AG04450 (cell line): ENCODE results near the gene KRTAP10-6. TPM values are rescaled to one million over a fixed set of nuclear protein-coding genes. Genes with fewer than 3 reads are reported as not detected.
"Not testable (repeated sequence)": the region's sequence is repeated elsewhere in the genome, so short reads cannot be mapped to it uniquely, and the experiment has no call there.

Experiments used
- CTCF ChIA-PET: fragments of 300-600, 350-600 bp; formaldehyde crosslinking; extraction: SDS; loops from one replicate; lab custom pipeline; 2022; ENCODE audit warnings: antibody characterized with exemption, inconsistent platforms; lab: Charles Lee
- POLR2A ChIA-PET: fragments of 350-600 bp; formaldehyde crosslinking; extraction: SDS; loops from one replicate; lab custom pipeline; 2021; ENCODE audit warnings: antibody characterized with exemption, inconsistent platforms; lab: Yijun Ruan, JAX
- DNase-seq: peaks from one replicate; pipeline ENCODE4 v3.0.0-alpha.2; 2011; ENCODE audit warnings: low read depth, low spot score
- H3K27ac ChIP-seq: one replicate; pipeline ENCODE4 v1.5.1; 2012; ENCODE audit warnings: low read depth, low read length, control low read depth
- H3K27me3 ChIP-seq: one replicate; pipeline ENCODE4 v1.6.0; 2012; ENCODE audit warnings: low read length; ENCODE audit not compliant: control insufficient read depth, insufficient read depth
- H3K4me3 ChIP-seq: 2 replicates; pipeline ENCODE4 v1.5.1; 2011; ENCODE audit warnings: mild to moderate bottlenecking, low read depth, low read length, control low read depth
- H3K9me3 ChIP-seq: 2 replicates; pipeline ENCODE4 v1.5.1; 2012; ENCODE audit warnings: low read length; ENCODE audit not compliant: control insufficient read depth, insufficient read depth
- polyA minus RNA-seq: library from RNA; depleted of rRNA, polyadenylated mRNA; stranded (reverse); fragments of >200 nt; gene quantifications from 2 replicates; pipeline ENCODE4 v1.2.3, GENCODE V29; 2011; rRNA and poly(A)+ RNA removed
- polyA plus RNA-seq: library from polyadenylated mRNA; depleted of rRNA; stranded (reverse); fragments of >200 nt; gene quantifications from 2 replicates; pipeline ENCODE4 v1.2.3, GENCODE V29; 2011; rRNA removed
- TF ChIP-seq, protein P1 (sequence below): IDR thresholded peaks from 2 replicates; pipeline ENCODE4 v1.5.1; 2011; ENCODE audit warnings: low read depth, low read length, control low read depth, inconsistent platforms

KRTAP10-6 gene, protein sequence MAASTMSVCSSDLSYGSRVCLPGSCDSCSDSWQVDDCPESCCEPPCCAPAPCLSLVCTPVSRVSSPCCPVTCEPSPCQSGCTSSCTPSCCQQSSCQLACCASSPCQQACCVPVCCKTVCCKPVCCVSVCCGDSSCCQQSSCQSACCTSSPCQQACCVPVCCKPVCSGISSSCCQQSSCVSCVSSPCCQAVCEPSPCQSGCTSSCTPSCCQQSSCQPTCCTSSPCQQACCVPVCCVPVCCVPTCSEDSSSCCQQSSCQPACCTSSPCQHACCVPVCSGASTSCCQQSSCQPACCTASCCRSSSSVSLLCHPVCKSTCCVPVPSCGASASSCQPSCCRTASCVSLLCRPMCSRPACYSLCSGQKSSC
- not detected in 2 replicates for polyA plus RNA-seq
- not detected in 2 replicates for polyA minus RNA-seq

DNA sequence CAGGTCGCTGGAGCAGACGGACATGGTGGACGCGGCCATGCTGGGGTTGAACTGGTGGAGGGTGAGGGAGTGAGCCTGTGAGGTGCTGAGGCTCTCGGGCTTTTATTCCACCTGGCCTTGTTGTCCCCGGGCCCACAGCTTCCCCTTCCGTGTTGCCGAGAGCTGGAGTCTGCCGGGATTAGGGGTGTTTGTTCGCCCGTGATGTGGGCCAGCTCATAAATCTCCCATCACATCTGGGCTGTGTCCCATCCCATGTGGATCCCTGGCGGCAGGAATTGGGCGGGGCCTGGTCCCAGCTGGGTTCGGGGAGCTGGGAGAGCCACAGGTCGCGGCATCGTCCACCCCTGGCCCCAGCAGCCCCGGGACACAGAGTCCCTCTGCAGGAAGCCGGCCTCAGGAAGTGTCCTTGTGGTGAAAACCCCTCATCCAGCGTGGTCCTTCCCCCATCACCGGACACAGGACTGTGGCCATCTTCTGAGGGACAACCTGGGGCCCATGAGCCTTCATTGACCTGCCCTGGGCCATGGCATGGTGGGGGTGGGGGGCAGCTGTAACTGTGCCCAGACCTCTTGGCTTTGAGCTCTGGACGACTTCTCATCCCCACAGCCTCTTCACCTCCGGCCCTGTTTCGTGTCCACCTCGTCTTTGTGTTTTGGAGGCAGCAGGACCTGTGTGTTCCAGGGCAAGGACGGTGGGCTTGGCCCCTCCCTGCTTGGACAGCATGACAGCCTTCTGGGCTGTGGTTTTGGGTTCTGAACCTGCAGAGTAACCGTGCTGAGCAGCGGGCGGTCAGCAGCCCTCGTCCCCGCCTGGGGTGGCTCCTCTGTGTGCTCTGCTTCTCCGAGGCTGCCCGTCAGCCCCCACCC is at the start of gene KRTAP10-6:
TSS of gene KRTAP10-6 (minus strand) at position 60 of the 866 bp plus-strand sequence. CDS start at position 39, 21 bp downstream.
- no peak within 1 kb of the TSS for H3K27ac ChIP-seq
- H3K9me3 ChIP-seq = no peaks in the 10 kb centered on the region; the same call in 1 of the 2 replicates
- ChIA-PET POLR2A (no interaction called here), CTCF (no interaction called here)
- no peak within 1 kb of the TSS for H3K4me3 ChIP-seq
- H3K27me3 ChIP-seq = peaks cover 14% of the 10 kb centered on the region
- DNase-seq = no peak
- TF ChIP-seq, protein P1, sequence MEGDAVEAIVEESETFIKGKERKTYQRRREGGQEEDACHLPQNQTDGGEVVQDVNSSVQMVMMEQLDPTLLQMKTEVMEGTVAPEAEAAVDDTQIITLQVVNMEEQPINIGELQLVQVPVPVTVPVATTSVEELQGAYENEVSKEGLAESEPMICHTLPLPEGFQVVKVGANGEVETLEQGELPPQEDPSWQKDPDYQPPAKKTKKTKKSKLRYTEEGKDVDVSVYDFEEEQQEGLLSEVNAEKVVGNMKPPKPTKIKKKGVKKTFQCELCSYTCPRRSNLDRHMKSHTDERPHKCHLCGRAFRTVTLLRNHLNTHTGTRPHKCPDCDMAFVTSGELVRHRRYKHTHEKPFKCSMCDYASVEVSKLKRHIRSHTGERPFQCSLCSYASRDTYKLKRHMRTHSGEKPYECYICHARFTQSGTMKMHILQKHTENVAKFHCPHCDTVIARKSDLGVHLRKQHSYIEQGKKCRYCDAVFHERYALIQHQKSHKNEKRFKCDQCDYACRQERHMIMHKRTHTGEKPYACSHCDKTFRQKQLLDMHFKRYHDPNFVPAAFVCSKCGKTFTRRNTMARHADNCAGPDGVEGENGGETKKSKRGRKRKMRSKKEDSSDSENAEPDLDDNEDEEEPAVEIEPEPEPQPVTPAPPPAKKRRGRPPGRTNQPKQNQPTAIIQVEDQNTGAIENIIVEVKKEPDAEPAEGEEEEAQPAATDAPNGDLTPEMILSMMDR = no peak

DNA sequence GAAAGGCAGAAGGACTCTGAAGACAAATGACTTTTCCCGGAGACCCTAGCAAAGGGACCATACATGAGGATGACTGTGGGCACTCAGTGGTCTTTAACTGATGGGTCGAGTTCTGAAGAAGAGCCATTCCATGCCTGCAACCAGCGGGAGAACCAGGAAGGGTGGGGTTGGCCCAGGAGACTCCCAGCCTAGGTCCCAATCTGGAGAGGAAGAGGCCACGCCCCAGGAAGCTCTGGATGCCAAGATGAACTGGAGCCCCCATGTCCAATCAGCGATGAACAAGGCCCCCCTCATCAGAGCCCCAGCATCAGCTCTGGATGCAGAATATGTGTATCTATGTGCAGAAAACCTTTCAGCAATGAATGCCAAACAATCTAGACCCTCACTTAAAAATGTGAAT is 48.5 kb upstream of the KRTAP10-6 start:
- Histone ChIP-seq H3K4me3 (no peak overlapping the region), H3K27ac (no peak overlapping the region), H3K9me3 (peaks cover 21% of the 10 kb centered on the region), H3K27me3 (no peaks in the 10 kb centered on the region)
- ChIA-PET CTCF (no interaction called here), POLR2A (no interaction called here)
- TF ChIP-seq, protein P1 = no peak
- DNase-seq = no peak

DNA sequence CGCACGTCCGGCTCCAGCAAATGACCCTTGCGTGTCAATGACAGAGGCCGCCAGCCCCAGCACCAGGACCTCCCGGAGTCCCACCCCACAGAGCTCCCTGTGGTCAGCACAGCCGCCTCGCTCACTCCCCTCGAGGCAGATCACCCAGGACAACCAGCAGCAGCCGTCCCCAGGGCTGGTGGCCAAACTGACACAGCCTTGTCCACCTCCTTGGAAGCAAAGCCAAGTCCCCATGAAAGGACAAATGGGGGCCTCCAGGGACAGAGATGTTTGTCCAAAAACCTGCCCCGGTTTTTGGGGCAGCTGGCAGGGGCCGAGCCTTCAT is 47.0 kb upstream of the KRTAP10-6 start:
- peaks cover 14% of the 10 kb centered on the region for H3K9me3 ChIP-seq
- POLR2A ChIA-PET = no interaction called here
- H3K27me3 ChIP-seq = no peaks in the 10 kb centered on the region
- DNase-seq = no peak
- TF ChIP-seq, protein P1 = no peak
- CTCF ChIA-PET = no interaction called here
- no peak overlapping the region for H3K27ac ChIP-seq
- H3K4me3 ChIP-seq = no peak overlapping the region

DNA sequence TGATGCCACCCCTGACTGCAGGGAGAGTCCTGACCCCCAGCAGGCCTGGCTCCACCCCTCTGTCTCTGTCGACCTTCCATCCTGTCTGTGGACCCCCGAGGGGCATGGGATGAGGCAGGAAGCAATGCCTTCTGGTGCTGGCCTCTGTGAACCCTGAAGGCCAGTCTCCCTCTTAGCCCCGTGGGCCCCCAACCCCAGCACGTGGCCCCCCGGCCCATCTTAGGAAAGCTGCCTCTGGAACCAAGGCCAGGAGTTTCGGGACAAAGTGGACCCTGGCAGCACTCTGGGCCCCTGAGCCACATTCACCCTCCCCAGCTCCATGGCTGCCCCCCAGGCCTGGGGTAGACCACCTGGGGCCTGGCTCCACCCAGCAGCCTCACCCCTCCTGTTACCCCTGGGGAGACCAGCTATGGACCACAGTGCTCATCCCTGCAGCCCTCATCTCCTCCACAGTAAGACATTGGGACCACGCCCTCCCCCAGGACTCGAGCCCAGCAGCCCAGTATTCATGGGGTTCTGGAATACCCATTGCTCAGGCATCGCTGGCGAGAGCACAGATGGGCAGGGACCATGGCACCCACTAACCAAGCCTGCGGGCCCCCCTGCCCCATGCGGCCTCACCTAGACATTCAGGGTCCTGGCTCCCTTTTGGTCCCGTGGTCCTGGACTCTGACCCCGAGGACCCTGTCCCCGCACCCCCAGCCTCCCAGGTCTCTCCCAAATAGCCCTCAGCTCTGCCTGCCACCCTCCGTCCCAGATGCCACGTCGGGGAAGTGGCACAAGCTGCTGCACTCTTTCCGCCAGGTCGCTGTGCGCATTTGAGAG is 46.4 kb upstream of the KRTAP10-6 start:
- H3K27ac ChIP-seq, H3K9me3 ChIP-seq, CTCF ChIA-PET, DNase-seq, H3K4me3 ChIP-seq, H3K27me3 ChIP-seq, POLR2A ChIA-PET: not testable (repeated sequence)

DNA sequence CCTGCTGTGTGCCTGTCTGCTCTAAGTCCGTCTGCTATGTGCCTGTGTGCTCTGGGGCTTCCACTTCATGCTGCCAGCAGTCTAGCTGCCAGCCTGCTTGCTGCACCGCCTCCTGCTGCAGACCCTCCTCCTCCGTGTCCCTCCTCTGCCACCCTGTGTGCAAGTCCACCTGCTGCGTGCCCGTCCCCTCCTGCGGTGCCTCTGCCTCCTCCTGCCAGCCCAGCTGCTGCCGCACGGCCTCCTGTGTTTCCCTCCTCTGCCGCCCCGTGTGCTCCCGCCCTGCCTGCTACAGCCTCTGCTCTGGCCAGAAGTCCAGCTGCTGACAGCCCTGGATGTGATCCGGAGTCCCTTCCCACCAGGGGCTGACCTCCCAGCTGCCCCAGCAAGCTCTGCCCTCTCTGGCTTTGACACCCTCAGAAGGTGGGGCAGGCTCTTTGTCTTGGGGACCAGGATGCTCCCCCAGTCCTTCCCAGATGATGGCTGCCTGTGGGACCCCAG is 45.6 kb upstream of the KRTAP10-6 start:
- H3K4me3 ChIP-seq, H3K27me3 ChIP-seq, POLR2A ChIA-PET, CTCF ChIA-PET, DNase-seq, H3K9me3 ChIP-seq, H3K27ac ChIP-seq: not testable (repeated sequence)
